Astrocyte (in vitro differentiated cells and primary cell): ENCODE measurements around the gene ENTR1. TPM values are rescaled to one million over a fixed set of nuclear protein-coding genes. Genes with fewer than 3 reads are reported as not detected.

Experiments
- DNase-seq: peaks from one replicate; pipeline ENCODE4 v3.0.0-alpha.2; 2010; ENCODE audit warnings: low read depth
- FAIRE-seq: peaks from 2 replicates; lab custom pipeline; 2011; peaks lifted over from hg19 to GRCh38; lab: Jason Lieb, UNC
- H2AFZ ChIP-seq: 2 replicates; pipeline ENCODE4 v1.6.0; 2012; ENCODE audit warnings: low read depth, low read length, inconsistent platforms
- H3K27ac ChIP-seq: 2 replicates; pipeline ENCODE4 v1.5.1; 2011; ENCODE audit warnings: low read depth, low read length, inconsistent platforms
- H3K27me3 ChIP-seq: 2 replicates; pipeline ENCODE4 v1.6.0; 2011; ENCODE audit warnings: low read length, inconsistent platforms; ENCODE audit not compliant: insufficient read depth
- H3K36me3 ChIP-seq: 2 replicates; pipeline ENCODE4 v1.5.1; 2011; ENCODE audit warnings: low read length, inconsistent platforms; ENCODE audit not compliant: insufficient read depth
- H3K4me1 ChIP-seq: 2 replicates; pipeline ENCODE4 v1.5.1; 2011; ENCODE audit warnings: low read length, inconsistent platforms; ENCODE audit not compliant: insufficient read depth
- H3K4me2 ChIP-seq: 2 replicates; pipeline ENCODE4 v1.6.0; 2012; ENCODE audit warnings: low read length, inconsistent platforms
- H3K4me3 ChIP-seq: 2 replicates; pipeline ENCODE4 v1.5.1; 2011; ENCODE audit warnings: low read depth, mild to moderate bottlenecking, low read length, inconsistent platforms; ENCODE audit not compliant: insufficient read depth
- H3K79me2 ChIP-seq: 2 replicates; pipeline ENCODE4 v1.6.0; 2012; ENCODE audit warnings: mild to moderate bottlenecking, low read length, inconsistent platforms; ENCODE audit not compliant: insufficient read depth
- H3K9ac ChIP-seq: 2 replicates; pipeline ENCODE4 v1.6.0; 2012; ENCODE audit warnings: mild to moderate bottlenecking, low read length, inconsistent platforms
- H3K9me3 ChIP-seq: 2 replicates; pipeline ENCODE4 v1.5.1; 2012; ENCODE audit warnings: low read depth, mild to moderate bottlenecking, low read length, inconsistent platforms; ENCODE audit not compliant: insufficient read depth
- H4K20me1 ChIP-seq: 2 replicates; pipeline ENCODE4 v1.6.0; 2012; ENCODE audit warnings: low read length, inconsistent platforms; ENCODE audit not compliant: insufficient read depth
- H3K27ac Mint-ChIP-seq: one replicate; pipeline ENCODE4 v1.8.0; 2021; ENCODE audit warnings: mild to moderate bottlenecking, mixed read lengths; ENCODE audit not compliant: unreplicated experiment
- H3K27me3 Mint-ChIP-seq: one replicate; pipeline ENCODE4 v1.8.0; 2021; ENCODE audit warnings: low read depth, mixed read lengths; ENCODE audit not compliant: unreplicated experiment
- H3K36me3 Mint-ChIP-seq: one replicate; pipeline ENCODE4 v1.8.0; 2021; ENCODE audit warnings: low read depth, mixed read lengths; ENCODE audit not compliant: unreplicated experiment
- H3K4me1 Mint-ChIP-seq: one replicate; pipeline ENCODE4 v1.8.0; 2021; ENCODE audit warnings: low read depth, mixed read lengths; ENCODE audit not compliant: unreplicated experiment
- H3K4me3 Mint-ChIP-seq: one replicate; pipeline ENCODE4 v1.8.0; 2021; ENCODE audit warnings: mild to moderate bottlenecking, moderate library complexity, mixed read lengths; ENCODE audit not compliant: unreplicated experiment
- H3K9me3 Mint-ChIP-seq: one replicate; pipeline ENCODE4 v1.8.0; 2021; ENCODE audit warnings: mild to moderate bottlenecking, mixed read lengths; ENCODE audit not compliant: unreplicated experiment
- EZH2 ChIP-seq: IDR thresholded peaks from 2 replicates; pipeline ENCODE4 v1.6.1; 2012; ENCODE audit warnings: mild to moderate bottlenecking, low read length, inconsistent platforms; ENCODE audit not compliant: insufficient read depth
- total RNA-seq: library from RNA; stranded (reverse); gene quantifications from 2 replicates; pipeline ENCODE4 v1.2.1, GENCODE V29; 2021
- TF ChIP-seq, protein P1 (sequence below): IDR thresholded peaks from 2 replicates; pipeline ENCODE4 v1.5.1; 2011; ENCODE audit warnings: low read depth, mild to moderate bottlenecking, inconsistent platforms, low read length, moderate library complexity; ENCODE audit not compliant: insufficient read depth

Gene ENTR1
- total RNA-seq, 1 donor from 2014 or later: 71.7 TPM

GRCh38 chr9:136437430-136437829 is 27.0 kb upstream of the ENTR1 start:
- Histone ChIP-seq H3K27ac (no peak overlapping the region), H2AFZ (no peak overlapping the region), H3K4me1 (peaks cover 33% of the 10 kb centered on the region), H4K20me1 (peaks cover 78% of the 10 kb centered on the region), H3K4me2 (peak overlapping the region; percentile 98), H3K9me3 (no peaks in the 10 kb centered on the region), H3K36me3 (peaks cover 8% of the 10 kb centered on the region), H3K4me3 (peak overlapping the region; percentile 69), H3K79me2 (peaks cover 68% of the 10 kb centered on the region), H3K9ac (peak overlapping the region; percentile 88), H3K27me3 (no peaks in the 10 kb centered on the region)
- peak overlapping the region; percentile 55 for H3K27ac Mint-ChIP-seq
- TF ChIP-seq EZH2: no peak
- TF ChIP-seq, protein P1, sequence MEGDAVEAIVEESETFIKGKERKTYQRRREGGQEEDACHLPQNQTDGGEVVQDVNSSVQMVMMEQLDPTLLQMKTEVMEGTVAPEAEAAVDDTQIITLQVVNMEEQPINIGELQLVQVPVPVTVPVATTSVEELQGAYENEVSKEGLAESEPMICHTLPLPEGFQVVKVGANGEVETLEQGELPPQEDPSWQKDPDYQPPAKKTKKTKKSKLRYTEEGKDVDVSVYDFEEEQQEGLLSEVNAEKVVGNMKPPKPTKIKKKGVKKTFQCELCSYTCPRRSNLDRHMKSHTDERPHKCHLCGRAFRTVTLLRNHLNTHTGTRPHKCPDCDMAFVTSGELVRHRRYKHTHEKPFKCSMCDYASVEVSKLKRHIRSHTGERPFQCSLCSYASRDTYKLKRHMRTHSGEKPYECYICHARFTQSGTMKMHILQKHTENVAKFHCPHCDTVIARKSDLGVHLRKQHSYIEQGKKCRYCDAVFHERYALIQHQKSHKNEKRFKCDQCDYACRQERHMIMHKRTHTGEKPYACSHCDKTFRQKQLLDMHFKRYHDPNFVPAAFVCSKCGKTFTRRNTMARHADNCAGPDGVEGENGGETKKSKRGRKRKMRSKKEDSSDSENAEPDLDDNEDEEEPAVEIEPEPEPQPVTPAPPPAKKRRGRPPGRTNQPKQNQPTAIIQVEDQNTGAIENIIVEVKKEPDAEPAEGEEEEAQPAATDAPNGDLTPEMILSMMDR: no peak
- H3K4me3 Mint-ChIP-seq: peak overlapping the region; percentile 89
- no peaks in the 10 kb centered on the region for H3K9me3 Mint-ChIP-seq
- DNase-seq (peak; percentile 30), FAIRE-seq (no peak)
- no peaks in the 10 kb centered on the region for H3K27me3 Mint-ChIP-seq
- H3K36me3 Mint-ChIP-seq: peaks cover 8% of the 10 kb centered on the region
- peaks cover 24% of the 10 kb centered on the region for H3K4me1 Mint-ChIP-seq

DNA sequence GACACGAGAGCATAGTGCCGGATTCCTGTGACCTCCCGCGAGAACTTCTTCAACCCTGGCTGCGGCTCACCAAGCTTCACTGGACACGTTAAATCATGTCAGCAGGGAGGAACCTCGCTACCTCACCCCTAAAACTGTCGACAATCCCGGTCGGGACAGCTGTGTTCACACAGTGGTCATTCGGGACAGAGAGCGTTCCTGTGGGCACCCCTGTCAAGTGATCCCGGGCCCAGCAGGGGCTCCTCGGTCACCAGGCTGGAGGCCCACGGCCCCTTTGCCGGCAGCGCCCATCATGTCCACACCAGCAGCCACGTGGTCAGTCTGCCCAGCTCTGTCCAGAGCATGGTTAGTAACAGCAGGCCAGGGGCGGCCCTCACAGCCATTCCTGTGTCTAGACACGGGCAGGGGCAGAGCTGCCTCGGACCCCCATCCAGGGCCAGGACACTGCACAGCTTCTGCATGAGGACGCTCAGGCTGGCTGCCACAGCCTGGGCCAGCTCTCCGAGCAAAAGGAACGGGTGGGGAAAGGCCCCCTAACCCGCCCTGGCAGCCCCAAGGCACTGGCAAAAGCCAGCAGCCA is 25.7 kb upstream of the ENTR1 start:
- Mint-ChIP-seq H3K9me3 (no peaks in the 10 kb centered on the region), H3K4me3 (peak overlapping the region; percentile 64), H3K36me3 (peaks cover 8% of the 10 kb centered on the region), H3K27me3 (no peaks in the 10 kb centered on the region), H3K27ac (no peak overlapping the region), H3K4me1 (peaks cover 20% of the 10 kb centered on the region)
- Histone ChIP-seq H3K27ac (no peak overlapping the region), H4K20me1 (peaks cover 65% of the 10 kb centered on the region), H3K9ac (no peak overlapping the region), H3K36me3 (peaks cover 8% of the 10 kb centered on the region), H3K27me3 (no peaks in the 10 kb centered on the region), H2AFZ (no peak overlapping the region), H3K79me2 (peaks cover 68% of the 10 kb centered on the region), H3K9me3 (no peaks in the 10 kb centered on the region), H3K4me3 (no peak overlapping the region), H3K4me2 (peak overlapping the region; percentile 98), H3K4me1 (peaks cover 21% of the 10 kb centered on the region)
- no peak for FAIRE-seq
- DNase-seq: no peak
- no peak for TF ChIP-seq EZH2
- TF ChIP-seq, protein P1: no peak

GRCh38 chr9:136434580-136435169 is 24.3 kb upstream of the ENTR1 start:
- Mint-ChIP-seq H3K4me1 (peaks cover 16% of the 10 kb centered on the region), H3K27ac (no peak overlapping the region), H3K4me3 (no peak overlapping the region), H3K36me3 (peaks cover 3% of the 10 kb centered on the region), H3K9me3 (no peaks in the 10 kb centered on the region), H3K27me3 (no peaks in the 10 kb centered on the region)
- peaks cover 64% of the 10 kb centered on the region for H3K79me2 ChIP-seq
- no peak overlapping the region for H3K9ac ChIP-seq
- no peak overlapping the region for H3K4me2 ChIP-seq
- no peak for FAIRE-seq
- peaks cover 51% of the 10 kb centered on the region for H4K20me1 ChIP-seq
- H3K27me3 ChIP-seq: no peaks in the 10 kb centered on the region
- no peaks in the 10 kb centered on the region for H3K9me3 ChIP-seq
- no peak overlapping the region for H2AFZ ChIP-seq
- no peak overlapping the region for H3K4me3 ChIP-seq
- DNase-seq: no peak
- H3K36me3 ChIP-seq: no peaks in the 10 kb centered on the region
- H3K4me1 ChIP-seq: peaks cover 14% of the 10 kb centered on the region
- no peak overlapping the region for H3K27ac ChIP-seq
- no peak for TF ChIP-seq EZH2
- TF ChIP-seq, protein P1: no peak
